Duodenal mucosa (tissue), 2 donors: ENCODE results near the gene CCDC186.

ENCODE experiments used
- H3K27ac ChIP-seq: one replicate; pipeline ENCODE4 v1.7.0; 2013; ENCODE audit warnings: low read depth, low read length
- H3K27me3 ChIP-seq, 2 donors: one replicate each; pipeline ENCODE4 v1.7.0; 2013; ENCODE audit warnings: low read length in 2 of 2, control low read depth in 1 of 2; ENCODE audit not compliant: insufficient read depth in 2 of 2, control insufficient read depth in 1 of 2
- H3K36me3 ChIP-seq, 2 donors: one replicate each; pipeline ENCODE4 v1.7.0; 2013; ENCODE audit warnings: low read length in 2 of 2, control low read depth in 1 of 2; ENCODE audit not compliant: insufficient read depth in 2 of 2, control insufficient read depth in 1 of 2
- H3K4me1 ChIP-seq, 2 donors: one replicate each; pipeline ENCODE4 v1.7.0; 2013; ENCODE audit warnings: low read length in 2 of 2, control low read depth in 1 of 2; ENCODE audit not compliant: insufficient read depth in 2 of 2, control insufficient read depth in 1 of 2
- H3K4me3 ChIP-seq, 2 donors: one replicate each; pipeline ENCODE4 v1.7.0; 2013; ENCODE audit warnings: low read length in 2 of 2, low read depth in 1 of 2
- H3K9ac ChIP-seq, 2 donors: one replicate each; pipeline ENCODE4 v1.7.0; 2013; ENCODE audit warnings: low read length in 2 of 2, low read depth in 1 of 2
- H3K9me3 ChIP-seq, 2 donors: one replicate each; pipeline ENCODE4 v1.7.0; 2013; ENCODE audit warnings: low read length in 2 of 2, control low read depth in 1 of 2; ENCODE audit not compliant: control insufficient read depth in 1 of 2

The CCDC186 gene

DNA sequence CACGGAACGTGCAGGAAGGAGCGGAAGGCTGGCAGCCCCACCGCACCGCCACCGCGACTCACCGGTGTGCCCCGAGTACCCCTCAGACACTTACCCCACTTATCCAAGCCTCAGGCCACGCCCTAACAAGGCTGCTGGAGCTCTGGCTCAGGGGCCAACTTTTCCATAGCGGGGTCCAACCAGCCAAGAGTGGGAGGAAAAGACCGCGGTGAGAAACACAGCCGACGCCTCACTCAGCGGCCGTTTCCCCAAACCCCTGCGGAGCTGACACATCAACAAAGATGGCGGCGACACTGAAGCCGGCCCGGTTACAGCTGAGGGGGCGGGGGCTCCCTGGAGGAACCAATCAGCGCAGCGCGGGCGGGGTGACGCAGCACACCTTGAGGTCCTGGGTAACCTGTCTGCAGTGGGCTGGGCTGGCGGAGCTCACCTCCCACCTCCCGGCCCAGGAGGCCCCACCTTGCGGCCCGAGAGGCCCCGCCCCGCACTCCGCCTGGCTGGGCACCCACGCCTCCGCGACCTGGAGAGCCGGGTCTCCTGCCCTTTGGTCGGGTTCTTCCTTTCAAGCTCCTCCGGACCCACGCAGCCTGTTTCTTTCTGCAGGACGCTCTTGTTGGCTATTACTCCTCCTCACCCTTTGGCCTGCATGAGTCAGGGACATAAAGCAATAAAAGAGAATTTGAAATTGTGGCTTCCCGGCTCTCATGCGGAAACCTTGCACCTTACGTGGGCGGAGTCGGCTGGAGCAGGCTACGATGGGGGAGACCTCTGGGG lies at the start of gene CCDC186:
Gene CCDC186, minus strand, starts transcription at position 283 of the 774 bp plus-strand sequence. CDS start 10,935 bp downstream, outside the sequence.
- no peaks in the 10 kb centered on the region for H3K27me3 ChIP-seq
- H3K27ac ChIP-seq = peak within 1 kb of the TSS; percentile 93
- H3K9ac ChIP-seq = peak within 1 kb of the TSS; percentile 94 to 99
- H3K36me3 ChIP-seq = no peaks in the 10 kb centered on the region
- peaks cover 15 to 21% of the 10 kb centered on the region in 2 donors for H3K4me1 ChIP-seq
- H3K4me3 ChIP-seq = peak within 1 kb of the TSS; percentile 95 to 98
- no peaks in the 10 kb centered on the region for H3K9me3 ChIP-seq

- no peaks in the 10 kb centered on the region for H3K4me1 ChIP-seq
- no peak overlapping the region for H3K4me3 ChIP-seq
- no peaks in the 10 kb centered on the region for H3K36me3 ChIP-seq
- no peaks in the 10 kb centered on the region for H3K9me3 ChIP-seq
- no peaks in the 10 kb centered on the region for H3K27me3 ChIP-seq
- no peak overlapping the region for H3K27ac ChIP-seq
- H3K9ac ChIP-seq = no peak overlapping the region
Measured at GRCh38 chr10:114223066-114223465, 49.1 kb upstream of the CCDC186 start.

DNA sequence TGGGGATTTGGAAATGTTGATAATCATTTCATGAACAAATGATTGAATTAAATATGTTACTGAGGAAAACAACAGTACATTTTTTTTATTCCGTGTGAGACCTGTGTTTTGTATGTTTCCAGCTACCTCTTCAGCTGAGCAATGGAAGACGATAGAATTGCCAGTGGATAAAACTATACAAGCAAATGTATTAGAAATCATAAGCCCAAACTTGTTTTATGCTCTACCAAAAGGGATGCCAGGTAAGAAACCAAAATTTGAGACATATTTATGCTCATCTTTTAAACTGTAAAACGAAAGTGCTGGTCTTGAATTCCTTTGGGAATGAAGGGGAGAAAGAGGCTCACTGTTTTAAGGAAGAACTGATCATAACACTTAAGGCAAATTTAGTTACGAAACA lies 47.2 kb upstream of the CCDC186 start:
- no peak overlapping the region for H3K9ac ChIP-seq
- no peak overlapping the region for H3K27ac ChIP-seq
- H3K9me3 ChIP-seq = no peaks in the 10 kb centered on the region
- H3K4me1 ChIP-seq = no peaks in the 10 kb centered on the region
- no peaks in the 10 kb centered on the region for H3K27me3 ChIP-seq
- no peak overlapping the region for H3K4me3 ChIP-seq
- no peaks in the 10 kb centered on the region for H3K36me3 ChIP-seq

GRCh38 chr10:114220281-114220680 lies 46.3 kb upstream of the CCDC186 start:
- Histone ChIP-seq H3K9ac (no peak overlapping the region), H3K4me3 (no peak overlapping the region)

DNA sequence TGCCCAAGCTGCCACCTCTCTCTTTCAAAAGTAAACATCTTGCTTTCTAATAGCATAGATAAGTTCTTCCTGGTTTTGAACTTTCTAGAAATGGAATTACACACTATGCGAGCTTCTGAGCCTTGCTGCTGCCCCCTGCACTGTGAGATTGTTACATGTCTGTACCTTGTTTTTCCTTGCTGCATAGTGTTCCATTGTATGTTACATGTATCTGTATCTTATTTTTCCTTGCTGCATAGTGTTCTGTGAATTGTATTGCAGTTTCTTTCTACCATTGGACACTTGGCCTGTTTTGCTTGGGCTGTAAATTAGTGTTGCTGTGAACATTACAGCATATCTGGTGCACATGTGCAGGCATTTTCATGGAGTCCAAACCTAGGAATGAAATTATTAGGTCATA lies 41.0 kb upstream of the CCDC186 start:
- H3K9me3 ChIP-seq = no peaks in the 10 kb centered on the region
- H3K27ac ChIP-seq = no peak overlapping the region
- H3K4me1 ChIP-seq = no peaks in the 10 kb centered on the region
- no peaks in the 10 kb centered on the region for H3K27me3 ChIP-seq
- H3K4me3 ChIP-seq = no peak overlapping the region
- no peak overlapping the region for H3K9ac ChIP-seq
- no peaks in the 10 kb centered on the region for H3K36me3 ChIP-seq

More at GRCh38 chr10:114220281-114220680, 46.3 kb upstream of the CCDC186 start:
- H3K27me3 ChIP-seq = no peaks in the 10 kb centered on the region
- H3K36me3 ChIP-seq = no peaks in the 10 kb centered on the region
- no peaks in the 10 kb centered on the region for H3K9me3 ChIP-seq
- no peak overlapping the region for H3K27ac ChIP-seq
- H3K4me1 ChIP-seq = no peaks in the 10 kb centered on the region

DNA sequence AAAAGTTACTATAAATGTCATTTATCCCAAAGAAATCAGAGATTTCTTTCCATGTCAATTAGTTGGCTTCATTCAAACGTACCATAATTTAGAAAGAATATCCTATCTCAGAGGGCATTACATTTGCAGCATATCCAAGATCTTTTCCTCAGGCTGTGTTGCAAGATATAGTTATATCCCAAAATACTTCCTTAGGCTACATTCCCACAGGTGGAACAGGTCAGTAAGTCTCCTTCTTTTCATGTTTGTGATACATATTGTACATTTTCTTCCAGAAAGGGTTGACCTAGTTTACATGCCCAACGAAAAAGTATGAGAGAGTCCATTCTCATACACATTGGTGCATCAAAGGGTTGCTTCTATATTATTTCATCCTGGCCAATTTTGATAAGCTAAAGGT lies 38.1 kb upstream of the CCDC186 start:
- no peak overlapping the region for H3K27ac ChIP-seq
- no peaks in the 10 kb centered on the region for H3K27me3 ChIP-seq
- H3K9ac ChIP-seq = no peak overlapping the region
- no peaks in the 10 kb centered on the region for H3K4me1 ChIP-seq
- no peak overlapping the region for H3K4me3 ChIP-seq
- H3K9me3 ChIP-seq = no peaks in the 10 kb centered on the region
- H3K36me3 ChIP-seq = no peaks in the 10 kb centered on the region

- H3K4me3 ChIP-seq = no peak overlapping the region
- H3K36me3 ChIP-seq = no peaks in the 10 kb centered on the region
- H3K27ac ChIP-seq = no peak overlapping the region
- no peaks in the 10 kb centered on the region for H3K9me3 ChIP-seq
- H3K27me3 ChIP-seq = no peaks in the 10 kb centered on the region
- no peak overlapping the region for H3K9ac ChIP-seq
- no peaks in the 10 kb centered on the region for H3K4me1 ChIP-seq
Measured at GRCh38 chr10:114208351-114208750, 34.3 kb upstream of the CCDC186 start.

DNA sequence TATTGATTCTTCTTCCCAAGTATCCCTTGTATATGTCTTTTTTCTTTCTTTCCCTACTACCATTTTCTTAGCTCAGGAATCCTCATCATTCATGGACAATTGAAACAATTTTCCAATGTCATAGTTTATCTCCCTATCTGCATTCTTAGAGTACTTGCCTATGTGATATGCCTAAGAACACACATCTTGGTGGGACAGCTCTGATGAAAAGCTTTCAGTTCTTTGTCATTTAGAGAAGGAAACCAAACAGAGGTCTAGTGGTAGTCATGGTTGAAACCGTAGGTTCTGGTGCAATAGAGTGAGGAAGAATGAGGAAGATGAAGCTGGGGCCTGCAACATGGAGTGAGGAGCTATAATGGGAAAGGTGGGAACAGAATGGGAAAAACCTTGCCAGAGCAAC lies 33.3 kb upstream of the CCDC186 start:
- no peaks in the 10 kb centered on the region for H3K36me3 ChIP-seq
- no peak overlapping the region for H3K27ac ChIP-seq
- H3K4me3 ChIP-seq = no peak overlapping the region
- H3K27me3 ChIP-seq = no peaks in the 10 kb centered on the region
- no peaks in the 10 kb centered on the region for H3K4me1 ChIP-seq
- no peaks in the 10 kb centered on the region for H3K9me3 ChIP-seq
- no peak overlapping the region for H3K9ac ChIP-seq

DNA sequence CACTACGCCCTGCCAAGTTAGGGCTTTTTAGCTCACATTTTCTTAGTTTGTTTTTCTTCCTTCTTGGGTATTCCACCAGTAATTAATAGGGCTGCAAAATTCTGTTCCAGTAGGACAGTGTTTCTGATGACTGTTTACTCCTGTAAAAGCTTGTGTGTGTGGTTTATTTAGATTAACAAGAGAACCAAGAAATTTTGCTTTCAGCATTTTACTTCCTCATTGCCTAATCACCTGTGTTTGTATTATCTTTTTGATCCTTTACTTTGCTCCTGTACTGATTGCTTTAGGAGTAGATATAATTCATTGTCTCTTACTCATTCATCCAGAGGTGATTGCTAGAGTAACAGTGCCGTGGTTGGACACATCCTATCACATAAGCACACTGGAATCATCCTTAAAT lies 32.9 kb upstream of the CCDC186 start:
- Histone ChIP-seq H3K4me1 (no peaks in the 10 kb centered on the region), H3K27ac (no peak overlapping the region), H3K27me3 (no peaks in the 10 kb centered on the region), H3K36me3 (no peaks in the 10 kb centered on the region), H3K9me3 (no peaks in the 10 kb centered on the region), H3K9ac (no peak overlapping the region), H3K4me3 (no peak overlapping the region)

- H3K27ac ChIP-seq = no peak overlapping the region
- H3K4me3 ChIP-seq = no peak overlapping the region
Measured at GRCh38 chr10:114202812-114203211, 28.8 kb upstream of the CCDC186 start.

More at GRCh38 chr10:114202812-114203211, 28.8 kb upstream of the CCDC186 start:
- H3K9ac ChIP-seq = no peak overlapping the region
- no peaks in the 10 kb centered on the region for H3K9me3 ChIP-seq
- H3K4me1 ChIP-seq = no peaks in the 10 kb centered on the region
- no peaks in the 10 kb centered on the region for H3K27me3 ChIP-seq
- H3K36me3 ChIP-seq = no peaks in the 10 kb centered on the region
